HL-60/S4 treated with retinoic acid at 250 ng/mL for 4 days and 3 days (cell line): Measurements from ENCODE around the gene MYO5B.
"Not testable (repeated sequence)": the region's sequence is repeated elsewhere in the genome, so short reads cannot be mapped to it uniquely, and the experiment has no call there.

Source experiments
- in situ Hi-C: fragments of 300-500 bp; cut with MboI; formaldehyde crosslinking; loops from 2 replicates; pipeline ENCODE4 v1.7.0; 2022; ENCODE audit warnings: low sequenced_read_pairs

Gene MYO5B

GRCh38 chr18:49898421-49898820 is 296.5 kb downstream of the MYO5B start:
- in situ Hi-C loops: no loop called here

GRCh38 chr18:49894517-49895226 is 300.3 kb downstream of the MYO5B start:
- in situ Hi-C loops: no loop called here

DNA sequence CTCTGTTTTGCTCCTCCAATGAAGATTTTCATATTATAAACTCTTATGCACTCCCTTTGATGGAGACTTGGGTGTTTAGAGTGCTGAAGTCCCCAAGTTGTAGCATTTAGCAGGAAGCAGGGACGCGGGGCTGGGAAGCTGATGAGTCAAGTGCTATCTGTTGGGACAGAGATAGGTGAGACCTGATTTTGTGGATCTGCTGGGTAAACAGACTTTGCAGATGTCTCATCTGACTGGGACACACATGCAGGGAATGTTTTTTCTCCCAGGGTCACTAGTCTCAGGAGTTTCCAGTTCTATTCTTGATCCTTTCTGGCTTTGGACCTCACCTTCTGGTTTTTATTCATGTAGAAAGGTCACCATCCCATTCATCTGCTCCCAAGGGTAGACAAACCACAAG is 301.9 kb downstream of the MYO5B start:
- in situ Hi-C loops: no loop called here

GRCh38 chr18:49892148-49892924 is 302.6 kb downstream of the MYO5B start:
- in situ Hi-C loops: no loop called here

DNA sequence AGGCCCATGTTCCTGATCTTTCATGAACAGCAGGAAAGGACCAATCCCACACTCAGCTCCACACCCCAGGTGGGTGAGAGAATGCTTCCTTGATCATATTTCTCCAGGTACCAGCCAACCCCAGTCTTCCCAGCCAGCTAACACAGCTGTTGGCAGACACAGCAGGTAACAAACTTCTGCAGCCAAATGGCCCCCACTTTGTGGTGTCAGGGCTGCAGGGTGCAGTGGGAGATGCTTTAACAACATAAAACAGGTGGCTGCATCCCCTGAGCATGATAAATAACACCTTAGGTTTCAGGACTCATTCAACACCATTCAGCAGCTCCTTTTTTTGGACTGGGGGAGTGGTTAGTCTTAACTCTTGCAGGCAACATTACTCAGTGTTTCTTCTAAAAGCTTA is 304.9 kb downstream of the MYO5B start:
- in situ Hi-C loops: no loop called here

DNA sequence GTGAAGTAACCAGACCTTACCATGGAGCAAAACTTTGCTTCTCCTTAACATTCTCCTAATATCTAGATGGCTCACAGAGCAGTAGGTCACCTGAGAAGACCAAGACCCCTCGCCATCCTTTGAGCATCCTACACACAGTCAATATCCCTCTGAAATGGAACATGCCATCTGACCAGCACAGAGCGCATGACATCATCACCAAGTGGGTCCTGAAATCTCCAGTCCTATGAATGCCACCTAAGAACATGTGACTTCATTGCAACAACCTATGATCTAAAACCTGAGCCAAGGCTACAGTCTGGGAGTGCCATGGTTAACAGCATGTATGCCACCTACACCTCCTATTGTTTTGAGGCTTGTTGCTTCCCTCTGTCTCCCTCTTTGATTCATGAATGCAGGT is 305.4 kb downstream of the MYO5B start:
- in situ Hi-C loops: not testable (repeated sequence)

GRCh38 chr18:49886891-49887764 is 307.8 kb downstream of the MYO5B start:
- in situ Hi-C loops: no loop called here

GRCh38 chr18:49884959-49885358 is 310.0 kb downstream of the MYO5B start:
- in situ Hi-C loops: no loop called here

DNA sequence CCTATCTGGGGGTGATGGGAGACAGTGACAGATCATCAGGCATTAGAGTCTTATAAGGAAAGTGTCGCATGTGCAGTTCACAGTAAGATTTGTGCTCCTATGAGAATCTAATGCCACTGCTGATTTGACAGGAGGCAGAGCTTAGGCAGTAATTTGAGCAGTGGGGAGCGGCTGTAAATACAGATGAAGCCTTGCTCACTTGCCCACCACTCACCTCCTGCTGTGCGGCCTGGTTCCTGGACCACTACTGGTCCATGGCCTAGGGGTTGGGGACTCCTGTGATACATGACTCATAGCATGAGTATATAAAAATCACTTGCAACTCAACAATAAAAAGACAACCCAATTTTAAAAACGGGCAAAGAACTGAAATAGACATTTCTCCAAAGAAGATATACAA is 310.5 kb downstream of the MYO5B start:
- in situ Hi-C loops: no loop called here

DNA sequence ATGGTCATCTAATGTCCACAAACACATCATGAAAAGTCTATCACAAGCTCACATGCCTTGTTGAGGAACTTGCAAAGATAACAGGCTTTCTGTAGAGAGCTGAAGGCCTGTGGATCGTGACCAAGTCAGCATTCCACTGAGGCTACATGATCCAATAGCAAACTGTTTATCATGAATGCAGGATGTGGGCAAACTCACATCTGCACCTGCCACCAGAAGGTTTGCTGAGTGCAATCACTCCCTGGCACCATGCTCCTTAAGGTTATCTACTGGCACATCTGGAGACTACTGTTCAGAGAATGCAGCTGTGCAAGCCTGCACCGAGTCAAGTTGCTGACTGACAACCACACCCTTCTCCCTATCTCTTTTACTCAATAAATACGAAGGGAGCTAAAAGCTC is 314.3 kb downstream of the MYO5B start:
- in situ Hi-C loops: no loop called here

GRCh38 chr18:49879271-49879580 is 315.7 kb downstream of the MYO5B start:
- in situ Hi-C loops: no loop called here

DNA sequence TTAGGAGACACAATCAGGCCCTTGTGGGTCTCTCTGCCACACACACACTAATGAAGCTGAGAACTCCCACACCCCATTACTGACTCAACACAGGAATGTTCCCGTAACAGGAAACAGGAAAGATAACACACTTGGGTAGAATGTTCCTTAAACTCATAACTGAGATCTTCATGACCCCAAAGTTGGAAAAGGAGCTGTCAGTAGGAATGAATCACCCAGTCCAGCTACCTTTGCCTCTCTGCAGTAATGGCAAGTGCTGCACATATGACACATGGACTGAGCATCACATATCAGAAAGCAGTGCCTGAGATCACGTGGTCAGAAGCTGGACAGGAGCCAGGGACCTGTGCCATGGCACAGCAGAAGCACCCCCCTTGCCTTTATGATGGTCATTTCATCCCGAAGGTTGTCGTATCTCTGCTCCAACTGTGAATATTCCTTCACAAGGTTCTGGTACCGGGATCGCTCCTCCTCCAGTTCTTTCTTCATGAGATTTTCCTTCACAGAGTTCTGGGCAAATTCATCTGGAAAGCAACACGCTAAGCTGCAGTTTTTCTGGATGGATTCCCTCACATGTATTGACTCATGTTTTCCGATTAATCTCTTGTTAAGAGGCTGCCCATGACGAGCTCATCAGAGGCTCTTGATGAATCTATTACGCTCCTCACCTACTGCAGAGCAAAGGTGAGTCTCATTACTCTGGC is 316.2 kb downstream of the MYO5B start:
- in situ Hi-C loops: no loop called here

DNA sequence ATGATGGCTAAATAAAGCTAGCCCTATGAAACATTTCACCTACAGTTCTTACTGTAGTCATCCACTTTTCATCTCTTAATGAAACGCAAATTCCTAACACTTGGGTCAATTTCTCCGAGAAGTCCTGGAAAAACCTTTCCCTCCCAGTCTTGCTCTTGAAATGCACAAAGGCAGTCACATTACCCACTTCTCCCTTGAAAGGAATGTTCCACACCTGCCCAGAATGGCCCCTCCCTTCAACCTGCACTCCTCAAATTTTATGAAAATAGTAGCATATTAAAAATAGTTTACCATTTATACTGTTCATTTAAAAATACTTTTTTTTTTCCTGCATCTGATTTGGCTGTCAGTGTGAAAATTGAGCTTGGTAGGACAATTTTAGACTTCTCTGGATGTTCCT is 316.9 kb downstream of the MYO5B start:
- in situ Hi-C loops: no loop called here

- in situ Hi-C loops: no loop called here
These were observed 318.4 kb downstream of the MYO5B start for GRCh38 chr18:49876536-49876935.

DNA sequence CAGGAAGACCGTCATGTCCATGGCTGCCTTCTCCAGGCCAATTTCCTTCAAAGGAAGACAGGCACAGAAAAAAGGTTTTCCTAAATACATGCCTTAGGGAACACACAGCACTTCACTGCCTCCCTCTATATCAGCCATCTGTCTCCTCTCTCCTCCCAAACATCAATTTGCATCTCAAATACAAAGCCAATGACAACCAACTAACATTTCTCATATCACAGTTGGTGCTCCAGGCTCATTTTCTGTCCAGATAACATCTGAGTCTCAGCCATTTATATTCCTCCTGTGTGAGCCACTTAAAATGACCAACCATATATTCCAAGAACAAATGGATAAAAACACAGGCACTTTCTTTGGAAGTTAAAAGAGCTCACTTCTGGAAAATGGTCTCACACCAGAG is 319.2 kb downstream of the MYO5B start:
- in situ Hi-C loops: no loop called here

DNA sequence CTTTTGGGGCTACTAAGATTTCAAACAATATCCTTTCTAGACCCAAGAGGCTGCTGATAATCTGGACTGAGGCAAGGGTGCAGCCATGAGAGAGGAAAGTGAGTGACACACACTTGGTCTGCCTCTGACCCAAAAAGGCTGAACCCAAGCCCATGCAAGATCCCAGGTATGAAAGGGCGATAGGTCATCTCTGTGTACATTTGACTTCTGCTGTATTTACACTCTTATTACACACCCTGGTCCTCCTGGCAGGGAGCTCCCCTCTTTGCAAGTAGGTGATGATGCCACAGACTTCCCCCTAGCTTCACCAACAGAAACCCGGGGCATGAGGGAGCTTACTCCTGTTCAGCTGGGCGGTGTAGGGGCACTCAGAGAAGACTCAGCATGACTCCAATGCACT is 319.8 kb downstream of the MYO5B start:
- in situ Hi-C loops: no loop called here

DNA sequence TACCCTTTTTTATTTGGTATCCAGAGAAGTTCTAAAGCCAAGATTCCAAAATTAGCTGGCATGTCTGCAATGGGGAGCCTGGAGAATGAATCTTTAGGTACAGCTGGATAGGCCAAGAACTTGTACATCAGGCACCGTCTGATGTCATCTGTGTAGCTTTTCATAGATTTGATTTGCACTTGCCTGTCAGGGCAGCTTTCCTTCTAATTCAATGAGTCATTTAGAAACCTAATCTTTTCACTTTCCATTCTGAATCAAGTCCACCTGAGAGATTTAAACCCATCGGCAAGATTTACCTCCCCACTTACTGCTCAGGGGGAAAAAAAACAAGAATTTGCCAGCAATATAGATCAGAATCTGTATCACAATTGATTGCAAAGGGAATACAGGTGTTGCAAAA is 320.7 kb downstream of the MYO5B start:
- in situ Hi-C loops: loop anchor here (25.0 kb wide), 1 partner anchor 362 kb away; no protein-coding TSS in a partner anchor

GRCh38 chr18:49869354-49869753 is 325.6 kb downstream of the MYO5B start:
- in situ Hi-C loops: loop anchor here (25.0 kb wide), 1 partner anchor 357 kb away; no protein-coding TSS in a partner anchor

DNA sequence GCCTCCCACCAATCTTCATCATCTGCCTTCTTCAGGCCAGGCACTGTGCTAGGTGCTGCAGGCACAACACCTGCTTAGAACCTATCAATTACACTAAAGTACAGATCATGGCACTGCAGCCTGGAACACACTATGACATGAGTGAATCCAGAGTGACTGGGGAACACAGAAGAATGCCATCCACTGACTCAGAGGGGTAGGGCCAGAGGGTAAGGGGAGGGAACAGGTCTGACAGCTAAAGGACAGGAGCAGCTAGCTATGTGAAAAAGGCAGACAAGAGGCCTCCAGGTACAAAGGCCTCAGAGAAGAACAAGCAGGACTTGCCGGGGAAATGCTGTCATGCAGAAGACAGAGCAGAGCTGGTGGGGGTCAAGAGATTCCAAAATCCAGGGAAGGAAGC is 328.3 kb downstream of the MYO5B start:
- in situ Hi-C loops: loop anchor here (25.0 kb wide), 1 partner anchor 354 kb away; no protein-coding TSS in a partner anchor

- in situ Hi-C loops: loop anchor here (25.0 kb wide), 1 partner anchor 353 kb away; no protein-coding TSS in a partner anchor
These were observed 329.5 kb downstream of the MYO5B start for GRCh38 chr18:49865401-49865800.
